Hypothalamus (tissue), 51 donors: ENCODE results near the gene OSBPL1A.

Experiments
- DNase-seq, 51 donors: peaks; one replicate each; lab custom pipeline; 2025; lab: John Stamatoyannopoulos, UW

The OSBPL1A gene

GRCh38 chr18:24397694-24398368, at the start of gene OSBPL1A:
Gene OSBPL1A (minus strand): TSS chr18:24397824. CDS start chr18:24377533, 20,291 bp downstream.
- peak; percentile 48 to 96 (median 88) for DNase-seq

DNA sequence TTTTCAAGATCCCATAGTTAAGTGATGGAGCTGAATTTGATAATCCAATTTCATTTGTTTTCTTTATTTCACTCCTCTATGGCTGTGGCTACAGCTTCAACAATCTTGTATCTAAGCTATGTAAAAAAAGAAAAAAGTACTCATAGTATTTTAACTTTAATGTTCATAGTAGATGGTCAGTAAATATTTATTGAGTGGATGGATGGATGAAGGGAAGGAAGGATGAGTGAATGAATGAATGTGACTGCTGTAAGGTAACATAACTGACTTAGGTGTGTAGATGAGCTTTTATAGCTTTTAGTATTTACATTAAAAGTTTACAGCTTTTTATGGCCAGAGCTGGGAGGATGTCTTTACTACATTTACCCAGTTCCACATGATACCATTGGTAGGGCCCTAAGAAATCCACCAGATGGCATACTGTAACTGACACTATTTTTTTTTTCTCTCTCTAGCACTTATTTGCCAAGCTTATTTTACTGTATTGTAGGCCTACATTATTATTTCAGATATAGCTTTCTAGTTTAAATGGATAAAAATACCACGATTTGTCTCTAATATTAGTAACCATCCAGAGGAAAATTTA, 49.4 kb upstream of the OSBPL1A start:
- DNase-seq, result no peak

- DNase-seq, result no peak
Observed at GRCh38 chr18:24446453-24446852, 48.8 kb upstream of the OSBPL1A start.

DNA sequence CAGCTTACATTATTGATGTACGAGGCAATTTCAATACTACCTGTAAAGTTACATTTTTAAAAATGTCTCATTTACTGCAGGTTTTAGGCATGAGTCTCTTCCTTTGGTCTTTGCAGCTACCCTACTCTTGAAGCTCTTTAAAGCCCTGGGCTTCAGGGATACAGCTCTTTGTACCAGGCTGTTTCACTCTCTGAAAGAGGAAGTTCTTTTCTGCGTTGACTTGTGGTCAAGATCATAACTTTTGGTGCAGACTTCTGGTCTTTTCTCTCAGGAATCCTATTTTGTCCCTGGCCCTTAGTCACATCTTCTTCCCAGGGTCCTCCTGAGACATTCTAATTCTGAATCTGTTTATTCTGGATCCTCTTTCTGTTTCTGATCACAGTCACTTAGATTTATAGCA, 46.2 kb upstream of the OSBPL1A start:
- no peak for DNase-seq

DNA sequence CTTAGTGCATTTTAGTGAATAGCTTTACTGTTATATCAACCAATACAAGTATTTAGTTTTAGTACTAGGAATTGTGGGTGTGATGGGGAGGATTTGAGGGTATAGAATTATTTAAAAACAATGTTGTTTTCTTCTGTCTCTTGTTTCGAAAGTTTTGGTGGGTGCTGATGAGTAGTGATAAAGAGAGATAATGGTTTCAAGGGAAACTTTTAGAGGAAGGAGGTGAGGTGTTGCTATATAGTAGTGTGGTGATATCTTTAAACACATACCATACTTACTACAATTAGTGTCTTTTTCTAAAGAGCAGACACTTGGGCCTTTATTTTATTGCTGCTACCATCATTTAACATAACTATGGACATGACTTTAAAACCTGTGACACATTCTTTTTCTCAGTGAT, 39.3 kb upstream of the OSBPL1A start:
- no peak for DNase-seq

GRCh38 chr18:24432618-24433017, 35.0 kb upstream of the OSBPL1A start:
- no peak for DNase-seq

- no peak for DNase-seq
Observed at GRCh38 chr18:24429188-24429587, 31.6 kb upstream of the OSBPL1A start.

GRCh38 chr18:24428709-24429108, 31.1 kb upstream of the OSBPL1A start:
- no peak for DNase-seq

DNA sequence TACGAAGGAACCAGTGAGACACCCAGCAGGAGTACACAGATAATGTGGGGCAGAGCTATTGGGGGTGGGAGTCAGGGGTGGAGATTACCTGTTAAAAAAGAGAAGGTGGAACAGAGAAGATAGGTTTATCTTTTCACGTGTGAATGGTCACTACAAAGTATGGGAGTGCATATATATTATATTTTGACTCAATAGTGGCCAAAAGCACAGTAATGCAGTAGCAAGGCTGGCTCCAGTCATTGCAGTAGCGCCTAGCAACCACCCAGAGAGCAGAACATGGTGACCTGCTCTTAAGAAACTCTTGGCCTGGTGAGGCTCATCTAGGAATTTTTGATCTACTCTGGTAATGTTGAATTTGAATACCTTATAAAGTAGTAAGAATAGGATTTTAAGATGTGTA, 29.9 kb upstream of the OSBPL1A start:
- DNase-seq, result no peak

DNA sequence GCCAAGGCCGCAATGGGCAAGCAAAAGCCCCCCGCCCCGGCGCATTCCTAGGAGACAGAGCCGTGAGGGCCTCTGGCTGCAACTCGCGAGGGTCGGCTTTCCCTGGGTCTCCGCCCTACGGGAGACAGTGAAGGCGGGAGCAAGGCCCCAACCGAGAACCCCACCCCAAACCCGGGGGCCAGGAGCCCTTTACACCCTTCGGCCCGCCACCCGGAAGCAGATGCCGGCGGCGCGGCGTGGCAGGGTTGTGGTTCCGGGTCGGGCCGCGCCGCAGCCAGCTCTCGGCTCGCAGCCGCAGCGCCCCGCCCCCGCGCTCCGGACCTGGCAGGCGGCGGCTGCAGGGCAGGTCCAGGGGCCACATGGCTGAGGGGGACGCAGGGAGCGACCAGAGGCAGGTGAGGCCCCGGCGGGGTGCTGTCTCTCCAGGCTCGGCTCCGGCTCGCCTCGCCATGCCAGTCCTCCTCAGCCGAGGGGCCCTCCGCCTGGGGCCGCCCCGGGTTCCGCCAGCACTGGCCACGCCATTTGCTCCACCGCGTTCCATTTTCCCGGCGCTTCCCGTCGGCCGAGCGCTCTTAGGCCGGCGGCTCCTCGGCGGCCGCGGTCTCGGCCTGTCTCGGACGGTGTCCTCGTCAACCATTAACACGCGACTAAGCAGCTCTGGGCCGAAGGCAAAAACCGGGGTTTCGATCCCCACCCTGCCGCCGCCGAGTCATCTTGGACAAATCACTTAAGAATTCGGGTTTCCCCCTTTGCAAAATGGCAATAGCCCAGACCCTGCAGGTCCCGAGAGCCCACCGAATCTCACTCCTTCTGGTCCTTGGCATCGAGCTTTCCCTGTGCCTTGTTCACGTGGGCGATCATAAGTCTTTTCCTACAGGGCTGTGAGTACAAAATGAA, 29.0 kb upstream of the OSBPL1A start, which contains the start of gene IMPACT:
TSS of gene IMPACT (plus strand) at position 273 of the 897 bp plus-strand sequence. CDS start at position 360, 87 bp downstream.
- DNase-seq, result peak; percentile 24 to 82 (median 64)

GRCh38 chr18:24426073-24426397, 28.4 kb upstream of the OSBPL1A start:
- no peak for DNase-seq

DNA sequence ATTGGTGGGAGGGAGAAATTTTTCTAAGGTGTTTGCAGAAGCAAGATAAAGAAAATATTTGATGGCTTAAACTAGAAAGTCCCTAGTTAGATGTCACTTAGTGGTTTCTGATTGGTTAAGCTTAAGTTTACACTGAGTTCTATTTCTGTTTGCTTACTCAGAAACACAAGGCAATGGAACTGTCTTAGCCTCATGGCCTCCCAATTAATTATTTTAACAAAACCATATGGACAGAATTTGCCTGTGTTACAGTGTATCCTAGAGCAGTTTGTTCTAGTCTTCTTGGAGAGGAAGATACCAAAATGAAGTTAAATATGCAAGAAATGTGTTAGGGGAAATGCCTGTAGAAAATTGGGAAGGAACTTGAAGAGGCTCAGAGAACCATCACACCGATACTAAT, 24.2 kb upstream of the OSBPL1A start:
- DNase-seq, result no peak

- no peak for DNase-seq
Observed at GRCh38 chr18:24420551-24420950, 22.9 kb upstream of the OSBPL1A start.

DNA sequence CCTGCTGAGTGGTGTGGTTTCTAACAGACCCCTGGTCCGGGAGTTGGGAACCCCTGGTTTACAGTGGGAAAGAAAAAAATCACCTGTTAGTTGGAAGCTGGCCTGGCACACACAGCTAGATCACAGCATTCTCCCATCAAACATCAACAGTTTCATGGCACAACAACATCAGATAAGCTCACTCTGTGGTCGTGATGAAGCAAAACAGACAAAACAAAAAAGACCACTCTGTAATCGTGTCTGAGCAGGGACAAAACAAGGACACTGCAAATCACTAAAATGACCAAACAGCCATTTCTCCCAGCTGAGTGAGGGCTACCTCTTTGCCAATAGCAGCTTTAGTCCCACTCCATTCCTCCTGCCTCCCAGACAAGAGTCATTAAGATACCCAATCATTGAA, 19.9 kb upstream of the OSBPL1A start:
- no peak for DNase-seq

- no peak for DNase-seq
Observed at GRCh38 chr18:24414349-24415003, 16.9 kb upstream of the OSBPL1A start.

GRCh38 chr18:24413148-24413547, 15.5 kb upstream of the OSBPL1A start:
- peak in 8 of 51 donors; percentile 2 to 53 (median 8) for DNase-seq

DNA sequence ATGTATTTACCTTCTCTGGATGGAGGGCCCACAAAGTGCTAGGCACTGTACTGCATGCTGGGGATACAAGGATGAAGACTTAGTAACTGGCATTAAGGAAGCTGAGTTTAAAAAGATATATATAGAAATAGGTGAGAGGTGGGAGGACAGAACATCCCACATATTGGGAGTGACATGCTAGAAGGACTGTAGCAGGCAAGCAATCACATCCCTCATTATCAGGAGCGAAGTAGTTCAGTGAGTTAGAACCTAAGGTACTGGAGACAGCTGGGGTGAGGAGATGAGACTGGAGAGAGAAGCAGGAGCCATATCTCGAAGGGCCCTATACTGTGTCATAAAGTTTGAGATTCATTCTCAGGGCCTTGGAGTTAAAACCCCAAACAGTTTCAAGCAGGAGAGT, 10.9 kb upstream of the OSBPL1A start:
- DNase-seq, result no peak

- no peak for DNase-seq
Observed at GRCh38 chr18:24404591-24404990, 7.0 kb upstream of the OSBPL1A start.

GRCh38 chr18:24403076-24403475, 5.5 kb upstream of the OSBPL1A start:
- no peak for DNase-seq

- peak in 3 of 51 donors; percentile 5 to 32 (median 7) for DNase-seq
Observed at GRCh38 chr18:24402209-24402785, 4.7 kb upstream of the OSBPL1A start.

GRCh38 chr18:24400587-24400986, 3.0 kb upstream of the OSBPL1A start:
- no peak for DNase-seq
